Posterior vena cava (tissue), 2 donors: ENCODE data around the gene CDCA4. TPM values are rescaled to one million over a fixed set of nuclear protein-coding genes. Genes with fewer than 3 reads are reported as not detected.

Experiments used
- DNase-seq: peaks from one replicate; pipeline ENCODE4 v3.0.0-alpha.2; 2020; ENCODE audit warnings: low spot score
- intact Hi-C, 2 donors: fragments of 100-400 bp; cut with DNase I; formaldehyde crosslinking; loops; one replicate each; pipeline versions ENCODE4 v1.14.1 to v1.14.2; 2022 to 2023
- total RNA-seq, 2 donors: library from RNA; stranded (reverse); fragmentation: NEBNext Ultra II Directional; extraction: Animal tissue kit (Norgen Biotek cat#: 25700); gene quantifications; one replicate each; pipeline ENCODE4 v1.2.1, GENCODE V29; 2021
- donor health status: DM: yes; HTN: yes; CAD: no.
- donor health status: DM: yes; HTN: yes; CAD: no.

Gene CDCA4
- total RNA-seq, 2 donors from 2014 or later, result 4.3 to 4.8 TPM

- intact Hi-C loops, result no loop called here
- peak; percentile 93 for DNase-seq
Observed at GRCh38 chr14:104972301-104973134, 48.4 kb downstream of the CDCA4 start.

- intact Hi-C loops, result loop anchor here in 1 of 2 donors (1.0 kb wide), 1 partner anchor 53 kb away; no protein-coding TSS in a partner anchor
- DNase-seq, result peak; percentile 80
Observed at GRCh38 chr14:104971447-104972240, 49.2 kb downstream of the CDCA4 start.

- peak; percentile 97 for DNase-seq
- intact Hi-C loops, result loop anchor here in 1 of 2 donors (1.0 kb wide), 1 partner anchor 54 kb away; no protein-coding TSS in a partner anchor
Observed at GRCh38 chr14:104970231-104971068, 50.4 kb downstream of the CDCA4 start.

GRCh38 chr14:104969741-104970230 is 51.1 kb downstream of the CDCA4 start:
- DNase-seq, result peak; percentile 67
- intact Hi-C loops, result loop anchor here in 1 of 2 donors (5.0 kb wide), 2 partner anchors 37 to 72 kb away; no protein-coding TSS in a partner anchor

- intact Hi-C loops, result loop anchor here in 1 of 2 donors (5.0 kb wide), 2 partner anchors 36 to 71 kb away; no protein-coding TSS in a partner anchor
- DNase-seq, result peak; percentile 83
Observed at GRCh38 chr14:104968541-104969401, 52.1 kb downstream of the CDCA4 start.

- intact Hi-C loops, result loop anchor here in 1 of 2 donors (5.0 kb wide), 2 partner anchors 36 to 71 kb away; no protein-coding TSS in a partner anchor
- DNase-seq, result peak; percentile 92
Observed at GRCh38 chr14:104968153-104968527, 52.7 kb downstream of the CDCA4 start.

GRCh38 chr14:104967386-104968152 is 53.3 kb downstream of the CDCA4 start:
- DNase-seq, result peak; percentile 89
- intact Hi-C loops, result loop anchor here (1.0 to 5.0 kb wide), 3 partner anchors 19 to 70 kb away; no protein-coding TSS in a partner anchor

- DNase-seq, result peak; percentile 80
- intact Hi-C loops, result loop anchor here (1.0 to 5.0 kb wide), 3 partner anchors 19 to 70 kb away; no protein-coding TSS in a partner anchor
Observed at GRCh38 chr14:104966981-104967385, 53.9 kb downstream of the CDCA4 start.

GRCh38 chr14:104966261-104966865 is 54.5 kb downstream of the CDCA4 start:
- intact Hi-C loops, result loop anchor here in 1 of 2 donors (5.0 kb wide), 2 partner anchors 34 to 69 kb away; no protein-coding TSS in a partner anchor
- DNase-seq, result peak; percentile 71

GRCh38 chr14:104965561-104966231 is 55.2 kb downstream of the CDCA4 start:
- peak; percentile 70 for DNase-seq
- intact Hi-C loops, result loop anchor here in 1 of 2 donors (5.0 kb wide), 2 partner anchors 33 to 68 kb away; no protein-coding TSS in a partner anchor

GRCh38 chr14:104964546-104964945 is 56.3 kb downstream of the CDCA4 start:
- DNase-seq, result peak; percentile 51
- intact Hi-C loops, result no loop called here

Other genes starting within 250 kb of the CDCA4 start
- 100 to 1,000 TPM; 115 to 143 TPM for gene AKT1, start 225.3 kb downstream of the CDCA4 start, total RNA-seq
- gene ZBTB42, start 220.0 kb downstream of the CDCA4 start, total RNA-seq, result 1 to 10 TPM; 3.3 to 3.8 TPM
- 10 to 100 TPM; 26.8 to 47.0 TPM for gene CEP170B, start 155.8 kb downstream of the CDCA4 start, total RNA-seq
- under 1 TPM in 1 of 2 donors, not detected in 1; 0.24 TPM for gene PLD4, start 96.2 kb downstream of the CDCA4 start, total RNA-seq
- gene AHNAK2, start 42.7 kb downstream of the CDCA4 start, total RNA-seq, result 100 to 1,000 TPM; 242 to 274 TPM
- gene CLBA1, start 35.3 kb downstream of the CDCA4 start, total RNA-seq, result 1 to 10 TPM; 4.7 to 5.6 TPM
- gene GPR132, start 44.3 kb upstream of the CDCA4 start, total RNA-seq, result 1 to 10 TPM; 1.8 to 3.1 TPM
- 10 to 100 TPM; 13.0 to 17.3 TPM for gene JAG2, start 147.7 kb upstream of the CDCA4 start, total RNA-seq
- gene NUDT14, start 160.2 kb upstream of the CDCA4 start, total RNA-seq, result 10 to 100 TPM; 12.7 to 15.9 TPM
- 10 to 100 TPM; 38.4 to 42.4 TPM for gene BTBD6, start 227.4 kb upstream of the CDCA4 start, total RNA-seq